SK-N-SH (cell line): ENCODE results near the gene IDH3A. TPM values are rescaled to one million over a fixed set of nuclear protein-coding genes. Genes with fewer than 3 reads are reported as not detected.

Source experiments
- CTCF ChIA-PET: fragments of 300-600, 350-600 bp; formaldehyde crosslinking; extraction: SDS; loops from one replicate; lab custom pipeline; 2021; lab: Yijun Ruan, JAX
- POLR2A ChIA-PET: fragments of 350-600 bp; sonication (Branson Sonifier 250); formaldehyde crosslinking; extraction: SDS; loops from one replicate; lab custom pipeline; 2020; ENCODE audit warnings: antibody characterized with exemption, inconsistent platforms; lab: Yijun Ruan, JAX
- DNase-seq: peaks from one replicate; pipeline ENCODE4 v3.0.0; 2012
- H2AFZ ChIP-seq: fragments of 200-600 bp; sonication (generic); 2 replicates; pipeline ENCODE4 v1.8.1; 2016; ENCODE audit warnings: antibody characterized with exemption, mild to moderate bottlenecking, low read depth
- H3F3A ChIP-seq: fragments of 200-600 bp; sonication (generic); replicated peaks from 2 replicates; pipeline ENCODE3; 2016; ENCODE audit warnings: antibody characterized with exemption, mild to moderate bottlenecking; ENCODE audit not compliant: insufficient read depth
- H3K27ac ChIP-seq, 2 experiments: fragments of 200-500 bp in 1 of 2; fragments of 200-600 bp in 1 of 2; sonication (Bioruptor generic) in 1 of 2; sonication (generic), shearing (Covaris generic) in 1 of 2; 2 replicates each; pipeline versions ENCODE4 v1.5.1 to v1.6.1; 2014 to 2016; ENCODE audit warnings: low read depth in 2 of 2, inconsistent platforms in 1 of 2, low read length in 1 of 2, mild to moderate bottlenecking in 1 of 2, mixed read lengths in 1 of 2
- H3K27me3 ChIP-seq: fragments of 200-600 bp; sonication (generic), shearing (Covaris generic); 2 replicates; pipeline ENCODE4 v1.6.1; 2016; ENCODE audit warnings: mixed run types; ENCODE audit not compliant: insufficient read depth
- H3K36me3 ChIP-seq, 2 experiments: fragments of 200-500 bp in 1 of 2; fragments of 200-600 bp in 1 of 2; sonication (Bioruptor generic) in 1 of 2; sonication (generic) in 1 of 2; replicated peaks in 1 of 2; 2 replicates each; pipeline versions ENCODE3 to v1.5.1; 2014 to 2016; ENCODE audit warnings: low read length in 1 of 2, mild to moderate bottlenecking in 1 of 2; ENCODE audit not compliant: insufficient read depth in 2 of 2, control insufficient read depth in 1 of 2
- H3K4me1 ChIP-seq, 2 experiments: fragments of 200-500 bp in 1 of 2; fragments of 200-600 bp in 1 of 2; sonication (Bioruptor generic) in 1 of 2; sonication (generic), shearing (Covaris generic) in 1 of 2; 2 replicates each; pipeline versions ENCODE4 v1.5.1 to v1.6.1; 2014 to 2016; ENCODE audit warnings: low read depth in 1 of 2, low read length in 1 of 2, mixed run types in 1 of 2; ENCODE audit not compliant: insufficient read depth in 2 of 2, control insufficient read depth in 1 of 2
- H3K4me2 ChIP-seq: fragments of 200-600 bp; sonication (generic), shearing (Covaris generic); 2 replicates; pipeline ENCODE4 v1.6.1; 2017; ENCODE audit warnings: mixed run types
- H3K4me3 ChIP-seq, 2 experiments: fragments of 200-500 bp in 1 of 2; fragments of 200-600 bp in 1 of 2; sonication (Bioruptor generic) in 1 of 2; sonication (generic), shearing (Covaris generic) in 1 of 2; 2 replicates each; pipeline versions ENCODE4 v1.5.1 to v1.8.1; 2014 to 2016; ENCODE audit warnings: low read depth in 2 of 2, inconsistent platforms in 1 of 2, low read length in 1 of 2, mild to moderate bottlenecking in 1 of 2, mixed read lengths in 1 of 2, moderate library complexity in 1 of 2
- H3K79me2 ChIP-seq: fragments of 200-600 bp; sonication (generic); 2 replicates; pipeline ENCODE4 v1.8.1; 2017; ENCODE audit warnings: mild to moderate bottlenecking; ENCODE audit not compliant: insufficient read depth
- H3K9ac ChIP-seq: fragments of 200-600 bp; sonication (generic); 2 replicates; pipeline ENCODE4 v1.6.1; 2017; ENCODE audit warnings: mixed run types
- H3K9me2 ChIP-seq: fragments of 200-600 bp; sonication (generic); 2 replicates; pipeline ENCODE4 v1.6.1; 2017; ENCODE audit warnings: mixed run types
- H3K9me3 ChIP-seq: fragments of 200-600 bp; sonication (generic); 2 replicates; pipeline ENCODE4 v1.6.1; 2017; ENCODE audit warnings: mixed run types, mild to moderate bottlenecking, moderate library complexity
- H4K20me1 ChIP-seq: fragments of 200-600 bp; sonication (generic); 2 replicates; pipeline ENCODE4 v1.6.1; 2017; ENCODE audit warnings: mild to moderate bottlenecking, mixed run types; ENCODE audit not compliant: insufficient read depth
- ELF1 ChIP-seq: IDR thresholded peaks from 2 replicates; pipeline ENCODE4 v1.4.0; 2012
- EP300 ChIP-seq, 2 experiments: IDR thresholded peaks; 2 replicates each; pipeline versions ENCODE4 v1.4.0 to v1.6.1; 2012; ENCODE audit warnings: borderline replicate concordance in 1 of 2, low read depth in 1 of 2, low read length in 1 of 2
- EZH2phosphoT487 ChIP-seq: fragments of 200-600 bp; sonication (generic); IDR thresholded peaks from 2 replicates; pipeline ENCODE4 v1.6.1; 2017; ENCODE audit warnings: low read depth, mixed run types, mild to moderate bottlenecking, antibody characterized with exemption, moderate library complexity, borderline replicate concordance
- FOSL2 ChIP-seq: IDR thresholded peaks from 2 replicates; pipeline ENCODE4 v1.4.0; 2012; ENCODE audit warnings: low read depth, mild to moderate bottlenecking, moderate library complexity, borderline replicate concordance
- FOXM1 ChIP-seq: IDR thresholded peaks from 2 replicates; pipeline ENCODE4 v1.4.0; 2012; ENCODE audit warnings: low read depth, mild to moderate bottlenecking
- GABPA ChIP-seq: IDR thresholded peaks from 2 replicates; pipeline ENCODE4 v1.4.0; 2012; ENCODE audit warnings: low read depth, mild to moderate bottlenecking
- MEF2A ChIP-seq: IDR thresholded peaks from 2 replicates; pipeline ENCODE4 v1.4.0; 2012; ENCODE audit warnings: low read depth, borderline replicate concordance
- NFIC ChIP-seq: IDR thresholded peaks from 2 replicates; pipeline ENCODE4 v1.4.0; 2012; ENCODE audit warnings: borderline replicate concordance
- NRF1 ChIP-seq: IDR thresholded peaks from 2 replicates; pipeline ENCODE4 v1.6.1; 2012; ENCODE audit warnings: low read depth, mild to moderate bottlenecking, low read length
- RAD21 ChIP-seq: IDR thresholded peaks from 2 replicates; pipeline ENCODE4 v1.6.1; 2012; ENCODE audit warnings: mild to moderate bottlenecking, low read length
- RCOR1 ChIP-seq: fragments of 150-350 bp; IDR thresholded peaks from 2 replicates; pipeline ENCODE4 v1.6.1; 2017; ENCODE audit warnings: antibody characterized with exemption, low read length
- TAF1 ChIP-seq: IDR thresholded peaks from 2 replicates; pipeline ENCODE4 v1.6.1; 2012; ENCODE audit warnings: low read depth, mild to moderate bottlenecking, low read length, moderate library complexity, borderline replicate concordance
- TEAD4 ChIP-seq: IDR thresholded peaks from 2 replicates; pipeline ENCODE4 v1.4.0; 2012; ENCODE audit warnings: mild to moderate bottlenecking, borderline replicate concordance; ENCODE audit not compliant: insufficient read depth
- WGBS: methylation state at CpG from one replicate; pipeline ENCODE4 v1.1.6; 2017; ENCODE audit warnings: low lambda C conversion rate; 5-methylcytosine and 5-hydroxymethylcytosine counted together
- polyA plus RNA-seq, 3 experiments: library from polyadenylated mRNA; depleted of rRNA; stranded (reverse); fragments of >200 nt; gene quantifications; 2 replicates each; pipeline ENCODE4 v1.2.3, GENCODE V29; 2012
- TF ChIP-seq, protein P1 (sequence below): IDR thresholded peaks from 2 replicates; pipeline ENCODE4 v1.6.1; 2012; ENCODE audit warnings: mild to moderate bottlenecking, low read depth, low read length, moderate library complexity
- TF ChIP-seq, protein P2 (sequence below): fragments of 150-350 bp; IDR thresholded peaks from 2 replicates; pipeline ENCODE4 v1.6.1; 2016; ENCODE audit warnings: mild to moderate bottlenecking, low read depth, low read length
- TF ChIP-seq, protein P3 (sequence below): fragments of 200-600 bp; sonication (generic); IDR thresholded peaks from 2 replicates; pipeline ENCODE4 v1.6.1; 2017; ENCODE audit warnings: antibody characterized with exemption, mild to moderate bottlenecking, moderate library complexity
- TF ChIP-seq, protein P4 (sequence below): IDR thresholded peaks from 2 replicates; pipeline ENCODE4 v1.4.0; 2012; ENCODE audit warnings: low read depth, borderline replicate concordance

The IDH3A gene
- polyA plus RNA-seq, 1 of the 3 experiments (the other 2 are of a cell fraction): 33.2 TPM

DNA sequence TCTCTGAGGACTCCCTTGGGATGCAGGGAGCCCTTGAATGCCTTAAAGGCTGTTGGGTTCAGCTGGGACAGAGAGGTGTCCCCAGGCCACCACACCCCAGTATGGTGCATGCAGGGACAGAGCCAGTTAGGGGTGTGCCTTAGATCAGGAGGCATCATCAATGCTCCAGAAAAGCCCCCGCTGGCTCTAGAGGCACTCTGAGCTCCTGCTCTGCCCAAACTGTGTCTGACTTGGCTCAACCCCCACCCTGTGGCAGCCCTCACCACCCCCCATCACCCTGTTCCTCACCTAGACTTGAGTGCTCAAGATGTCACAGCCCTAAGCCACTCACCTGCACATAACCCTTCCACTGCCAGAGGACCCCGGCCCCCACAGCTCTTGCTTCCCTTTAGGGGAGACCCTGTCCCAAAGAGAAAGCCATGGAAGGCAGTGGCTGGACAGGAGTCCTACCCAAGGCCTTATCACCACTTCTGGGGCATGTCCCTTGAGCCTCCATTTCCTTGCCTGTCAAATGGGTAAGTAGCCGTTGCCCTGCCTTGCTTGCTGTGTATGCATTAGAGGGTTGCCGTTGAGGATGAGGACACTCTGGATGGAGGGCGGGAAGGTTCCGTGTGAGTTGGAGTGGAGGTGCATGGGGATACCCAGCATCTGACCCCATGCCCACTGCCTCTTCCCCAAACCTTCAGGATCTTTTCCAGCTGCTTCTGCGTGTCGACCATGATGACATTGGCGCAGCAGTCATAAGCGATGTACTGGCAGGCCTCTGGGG lies 43.8 kb downstream of the IDH3A start:
- ChIA-PET POLR2A (no interaction called here), CTCF (interaction anchor here (0.8 to 6.7 kb wide), 4 partner anchors 13 to 234 kb away, joined by 3 to 68 read pairs (median 26); no protein-coding TSS in a partner anchor)
- Histone ChIP-seq H3K36me3 (no peaks in the 10 kb centered on the region), H3K27ac (no peak overlapping the region), H3K4me2 (no peak overlapping the region), H3K9me2 (no peaks in the 10 kb centered on the region), H3K9ac (no peak overlapping the region), H3K27me3 (no peaks in the 10 kb centered on the region), H3F3A (no peaks in the 10 kb centered on the region), H2AFZ (no peak overlapping the region), H3K79me2 (no peaks in the 10 kb centered on the region), H3K9me3 (peaks cover 9% of the 10 kb centered on the region), H4K20me1 (no peaks in the 10 kb centered on the region), H3K4me3 (no peak overlapping the region), H3K4me1 (no peaks in the 10 kb centered on the region)
- no peak for TF ChIP-seq TAF1
- no peak for TF ChIP-seq EZH2phosphoT487
- TF ChIP-seq RAD21: no peak
- TF ChIP-seq FOXM1: no peak
- TF ChIP-seq NFIC: no peak
- no peak for TF ChIP-seq RCOR1
- TF ChIP-seq GABPA: no peak
- TF ChIP-seq, protein P1, sequence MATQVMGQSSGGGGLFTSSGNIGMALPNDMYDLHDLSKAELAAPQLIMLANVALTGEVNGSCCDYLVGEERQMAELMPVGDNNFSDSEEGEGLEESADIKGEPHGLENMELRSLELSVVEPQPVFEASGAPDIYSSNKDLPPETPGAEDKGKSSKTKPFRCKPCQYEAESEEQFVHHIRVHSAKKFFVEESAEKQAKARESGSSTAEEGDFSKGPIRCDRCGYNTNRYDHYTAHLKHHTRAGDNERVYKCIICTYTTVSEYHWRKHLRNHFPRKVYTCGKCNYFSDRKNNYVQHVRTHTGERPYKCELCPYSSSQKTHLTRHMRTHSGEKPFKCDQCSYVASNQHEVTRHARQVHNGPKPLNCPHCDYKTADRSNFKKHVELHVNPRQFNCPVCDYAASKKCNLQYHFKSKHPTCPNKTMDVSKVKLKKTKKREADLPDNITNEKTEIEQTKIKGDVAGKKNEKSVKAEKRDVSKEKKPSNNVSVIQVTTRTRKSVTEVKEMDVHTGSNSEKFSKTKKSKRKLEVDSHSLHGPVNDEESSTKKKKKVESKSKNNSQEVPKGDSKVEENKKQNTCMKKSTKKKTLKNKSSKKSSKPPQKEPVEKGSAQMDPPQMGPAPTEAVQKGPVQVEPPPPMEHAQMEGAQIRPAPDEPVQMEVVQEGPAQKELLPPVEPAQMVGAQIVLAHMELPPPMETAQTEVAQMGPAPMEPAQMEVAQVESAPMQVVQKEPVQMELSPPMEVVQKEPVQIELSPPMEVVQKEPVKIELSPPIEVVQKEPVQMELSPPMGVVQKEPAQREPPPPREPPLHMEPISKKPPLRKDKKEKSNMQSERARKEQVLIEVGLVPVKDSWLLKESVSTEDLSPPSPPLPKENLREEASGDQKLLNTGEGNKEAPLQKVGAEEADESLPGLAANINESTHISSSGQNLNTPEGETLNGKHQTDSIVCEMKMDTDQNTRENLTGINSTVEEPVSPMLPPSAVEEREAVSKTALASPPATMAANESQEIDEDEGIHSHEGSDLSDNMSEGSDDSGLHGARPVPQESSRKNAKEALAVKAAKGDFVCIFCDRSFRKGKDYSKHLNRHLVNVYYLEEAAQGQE: no peak
- TF ChIP-seq ELF1: no peak
- TF ChIP-seq TEAD4: no peak
- TF ChIP-seq NRF1: no peak
- TF ChIP-seq MEF2A: no peak
- no peak for TF ChIP-seq FOSL2
- TF ChIP-seq EP300 (IDR thresholded peaks at IDR 0.05; ENCODE audit: borderline replicate concordance in 1 of 2, low read depth in 1 of 2, low read length in 1 of 2): no peak
- TF ChIP-seq, protein P2, sequence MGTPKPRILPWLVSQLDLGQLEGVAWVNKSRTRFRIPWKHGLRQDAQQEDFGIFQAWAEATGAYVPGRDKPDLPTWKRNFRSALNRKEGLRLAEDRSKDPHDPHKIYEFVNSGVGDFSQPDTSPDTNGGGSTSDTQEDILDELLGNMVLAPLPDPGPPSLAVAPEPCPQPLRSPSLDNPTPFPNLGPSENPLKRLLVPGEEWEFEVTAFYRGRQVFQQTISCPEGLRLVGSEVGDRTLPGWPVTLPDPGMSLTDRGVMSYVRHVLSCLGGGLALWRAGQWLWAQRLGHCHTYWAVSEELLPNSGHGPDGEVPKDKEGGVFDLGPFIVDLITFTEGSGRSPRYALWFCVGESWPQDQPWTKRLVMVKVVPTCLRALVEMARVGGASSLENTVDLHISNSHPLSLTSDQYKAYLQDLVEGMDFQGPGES: no peak
- TF ChIP-seq, protein P3, sequence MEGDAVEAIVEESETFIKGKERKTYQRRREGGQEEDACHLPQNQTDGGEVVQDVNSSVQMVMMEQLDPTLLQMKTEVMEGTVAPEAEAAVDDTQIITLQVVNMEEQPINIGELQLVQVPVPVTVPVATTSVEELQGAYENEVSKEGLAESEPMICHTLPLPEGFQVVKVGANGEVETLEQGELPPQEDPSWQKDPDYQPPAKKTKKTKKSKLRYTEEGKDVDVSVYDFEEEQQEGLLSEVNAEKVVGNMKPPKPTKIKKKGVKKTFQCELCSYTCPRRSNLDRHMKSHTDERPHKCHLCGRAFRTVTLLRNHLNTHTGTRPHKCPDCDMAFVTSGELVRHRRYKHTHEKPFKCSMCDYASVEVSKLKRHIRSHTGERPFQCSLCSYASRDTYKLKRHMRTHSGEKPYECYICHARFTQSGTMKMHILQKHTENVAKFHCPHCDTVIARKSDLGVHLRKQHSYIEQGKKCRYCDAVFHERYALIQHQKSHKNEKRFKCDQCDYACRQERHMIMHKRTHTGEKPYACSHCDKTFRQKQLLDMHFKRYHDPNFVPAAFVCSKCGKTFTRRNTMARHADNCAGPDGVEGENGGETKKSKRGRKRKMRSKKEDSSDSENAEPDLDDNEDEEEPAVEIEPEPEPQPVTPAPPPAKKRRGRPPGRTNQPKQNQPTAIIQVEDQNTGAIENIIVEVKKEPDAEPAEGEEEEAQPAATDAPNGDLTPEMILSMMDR: no peak
- TF ChIP-seq, protein P4, sequence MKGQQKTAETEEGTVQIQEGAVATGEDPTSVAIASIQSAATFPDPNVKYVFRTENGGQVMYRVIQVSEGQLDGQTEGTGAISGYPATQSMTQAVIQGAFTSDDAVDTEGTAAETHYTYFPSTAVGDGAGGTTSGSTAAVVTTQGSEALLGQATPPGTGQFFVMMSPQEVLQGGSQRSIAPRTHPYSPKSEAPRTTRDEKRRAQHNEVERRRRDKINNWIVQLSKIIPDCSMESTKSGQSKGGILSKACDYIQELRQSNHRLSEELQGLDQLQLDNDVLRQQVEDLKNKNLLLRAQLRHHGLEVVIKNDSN: no peak
- 78% methylated on average over 8 of the region's 10 CpGs for WGBS
- DNase-seq: no peak
